OCI-LY1 (cell line): ENCODE measurements around the gene DAAM1.

Experiments
- H2AFZ ChIP-seq: fragments of 200-600 bp; sonication (generic), shearing (Covaris generic); 2 replicates; pipeline ENCODE4 v1.6.0; 2014; ENCODE audit warnings: antibody characterized with exemption, mild to moderate bottlenecking, low read length
- H3F3A ChIP-seq: fragments of 200-600 bp; sonication (generic), shearing (Covaris generic); 2 replicates; pipeline ENCODE4 v1.6.0; 2014; ENCODE audit warnings: mild to moderate bottlenecking, antibody characterized with exemption, low read length, moderate library complexity; ENCODE audit not compliant: insufficient read depth
- H3K27ac ChIP-seq: fragments of 200-600 bp; sonication (generic); 2 replicates; pipeline ENCODE4 v1.5.1; 2014; ENCODE audit warnings: low read length, mixed run types, mild to moderate bottlenecking, low read depth; ENCODE audit not compliant: poor library complexity, severe bottlenecking
- H3K27me3 ChIP-seq: fragments of 200-600 bp; sonication (generic); 2 replicates; pipeline ENCODE4 v1.6.0; 2014; ENCODE audit warnings: antibody characterized with exemption, mild to moderate bottlenecking, low read length, moderate library complexity; ENCODE audit not compliant: insufficient read depth
- H3K36me3 ChIP-seq: fragments of 200-600 bp; sonication (generic); 2 replicates; pipeline ENCODE4 v1.6.1; 2014; ENCODE audit warnings: mild to moderate bottlenecking, antibody characterized with exemption, low read length, moderate library complexity, mixed read lengths; ENCODE audit not compliant: insufficient read depth
- H3K4me1 ChIP-seq: fragments of 200-600 bp; sonication (generic); 2 replicates; pipeline ENCODE4 v1.5.1; 2014; ENCODE audit warnings: mild to moderate bottlenecking, low read length, moderate library complexity; ENCODE audit not compliant: insufficient read depth, severe bottlenecking
- H3K4me2 ChIP-seq: fragments of 200-600 bp; sonication (generic), shearing (Covaris generic); 2 replicates; pipeline ENCODE4 v1.6.1; 2014; ENCODE audit warnings: low read length
- H3K4me3 ChIP-seq: fragments of 200-600 bp; sonication (generic); 2 replicates; pipeline ENCODE4 v1.5.1; 2014; ENCODE audit warnings: low read length, low read depth, mild to moderate bottlenecking, mixed read lengths; ENCODE audit not compliant: poor library complexity, severe bottlenecking
- H3K79me2 ChIP-seq: fragments of 200-600 bp; shearing (Covaris generic); 2 replicates; pipeline ENCODE4 v1.6.1; 2016; ENCODE audit warnings: mixed run types, low read length, mixed read lengths; ENCODE audit not compliant: insufficient read depth
- H3K9ac ChIP-seq: fragments of 200-600 bp; sonication (generic), shearing (Covaris generic); 2 replicates; pipeline ENCODE4 v1.6.1; 2014; ENCODE audit warnings: mild to moderate bottlenecking, low read length, mixed read lengths
- H3K9me2 ChIP-seq: fragments of 200-600 bp; sonication (generic), shearing (Covaris generic); 2 replicates; pipeline ENCODE4 v1.6.1; 2014; ENCODE audit warnings: low read depth, mild to moderate bottlenecking, low read length, mixed read lengths
- H3K9me3 ChIP-seq: fragments of 200-600 bp; shearing (Covaris generic); 2 replicates; pipeline ENCODE4 v1.6.1; 2014; ENCODE audit warnings: low read length, mixed read lengths
- H4K20me1 ChIP-seq: fragments of 200-600 bp; sonication (generic), shearing (Covaris generic); 2 replicates; pipeline ENCODE4 v1.6.0; 2016; ENCODE audit warnings: mild to moderate bottlenecking, low read length; ENCODE audit not compliant: insufficient read depth
- CTCF ChIP-seq: fragments of 200-600 bp; sonication (generic), shearing (Covaris generic); IDR thresholded peaks from 2 replicates; pipeline ENCODE4 v1.5.1; 2017; ENCODE audit warnings: mild to moderate bottlenecking, antibody characterized with exemption, low read length, moderate library complexity, mixed read lengths
- EZH2 ChIP-seq: fragments of 200-600 bp; sonication (generic), shearing (Covaris generic); IDR thresholded peaks from 2 replicates; pipeline ENCODE4 v1.8.0; 2017; ENCODE audit warnings: borderline replicate concordance, mixed run types, mild to moderate bottlenecking, antibody characterized with exemption, low read length, moderate library complexity, mixed read lengths

The DAAM1 gene

GRCh38 chr14:59370158-59370742, 181.8 kb downstream of the DAAM1 start:
- Histone ChIP-seq H2AFZ (no peak overlapping the region), H3K4me3 (no peak overlapping the region), H3K27me3 (no peaks in the 10 kb centered on the region), H3K9ac (no peak overlapping the region), H3K4me2 (no peak overlapping the region), H3K9me3 (no peaks in the 10 kb centered on the region), H3K36me3 (peaks cover 44% of the 10 kb centered on the region), H3K4me1 (no peaks in the 10 kb centered on the region), H3K79me2 (no peaks in the 10 kb centered on the region), H3K9me2 (no peaks in the 10 kb centered on the region), H4K20me1 (no peaks in the 10 kb centered on the region), H3F3A (no peaks in the 10 kb centered on the region), H3K27ac (no peak overlapping the region)
- TF ChIP-seq EZH2 (no peak), CTCF (no peak)

- no peaks in the 10 kb centered on the region for H3K79me2 ChIP-seq
- H3K27ac ChIP-seq = peak overlapping the region; percentile 46
- no peaks in the 10 kb centered on the region for H3F3A ChIP-seq
- H2AFZ ChIP-seq = no peak overlapping the region
- no peaks in the 10 kb centered on the region for H3K4me1 ChIP-seq
- H3K4me3 ChIP-seq = no peak overlapping the region
- H3K4me2 ChIP-seq = no peak overlapping the region
- peaks cover 33% of the 10 kb centered on the region for H3K36me3 ChIP-seq
- TF ChIP-seq CTCF = no peak
- no peak for TF ChIP-seq EZH2
- no peaks in the 10 kb centered on the region for H3K27me3 ChIP-seq
- no peak overlapping the region for H3K9ac ChIP-seq
- H3K9me3 ChIP-seq = no peaks in the 10 kb centered on the region
- H3K9me2 ChIP-seq = no peaks in the 10 kb centered on the region
- H4K20me1 ChIP-seq = no peaks in the 10 kb centered on the region
Measured at GRCh38 chr14:59371771-59372170, 183.3 kb downstream of the DAAM1 start.

GRCh38 chr14:59374048-59374447, 185.6 kb downstream of the DAAM1 start:
- no peaks in the 10 kb centered on the region for H3K79me2 ChIP-seq
- TF ChIP-seq EZH2 = no peak
- TF ChIP-seq CTCF = no peak

More at GRCh38 chr14:59374048-59374447, 185.6 kb downstream of the DAAM1 start:
- H3K9me3 ChIP-seq = no peaks in the 10 kb centered on the region
- no peak overlapping the region for H3K9ac ChIP-seq
- no peak overlapping the region for H3K4me2 ChIP-seq
- H3K9me2 ChIP-seq = no peaks in the 10 kb centered on the region
- no peaks in the 10 kb centered on the region for H3K27me3 ChIP-seq
- H3K4me3 ChIP-seq = no peak overlapping the region
- no peaks in the 10 kb centered on the region for H3F3A ChIP-seq
- H4K20me1 ChIP-seq = no peaks in the 10 kb centered on the region
- no peak overlapping the region for H2AFZ ChIP-seq
- H3K27ac ChIP-seq = no peak overlapping the region
- peaks cover 13% of the 10 kb centered on the region for H3K36me3 ChIP-seq
- H3K4me1 ChIP-seq = no peaks in the 10 kb centered on the region
